Fibroblast of lung (primary cell): ENCODE results near the gene SPINK14.

Source experiments
- EZH2 ChIP-seq: IDR thresholded peaks from 2 replicates; pipeline ENCODE4 v1.5.1; 2012; ENCODE audit warnings: low read length, control low read depth, mild to moderate bottlenecking; ENCODE audit errors: missing control alignments
- TF ChIP-seq, protein P1 (sequence below), 2 donors: IDR thresholded peaks in 1 of 2; conservative IDR thresholded peaks in 1 of 2; 1 replicate in 1 of 2; 2 replicates in 1 of 2; pipeline ENCODE4 v1.5.1; 2011 to 2012; ENCODE audit warnings: low read length in 2 of 2, control low read depth in 1 of 2, inconsistent platforms in 1 of 2, low read depth in 1 of 2, mild to moderate bottlenecking in 1 of 2

DNA sequence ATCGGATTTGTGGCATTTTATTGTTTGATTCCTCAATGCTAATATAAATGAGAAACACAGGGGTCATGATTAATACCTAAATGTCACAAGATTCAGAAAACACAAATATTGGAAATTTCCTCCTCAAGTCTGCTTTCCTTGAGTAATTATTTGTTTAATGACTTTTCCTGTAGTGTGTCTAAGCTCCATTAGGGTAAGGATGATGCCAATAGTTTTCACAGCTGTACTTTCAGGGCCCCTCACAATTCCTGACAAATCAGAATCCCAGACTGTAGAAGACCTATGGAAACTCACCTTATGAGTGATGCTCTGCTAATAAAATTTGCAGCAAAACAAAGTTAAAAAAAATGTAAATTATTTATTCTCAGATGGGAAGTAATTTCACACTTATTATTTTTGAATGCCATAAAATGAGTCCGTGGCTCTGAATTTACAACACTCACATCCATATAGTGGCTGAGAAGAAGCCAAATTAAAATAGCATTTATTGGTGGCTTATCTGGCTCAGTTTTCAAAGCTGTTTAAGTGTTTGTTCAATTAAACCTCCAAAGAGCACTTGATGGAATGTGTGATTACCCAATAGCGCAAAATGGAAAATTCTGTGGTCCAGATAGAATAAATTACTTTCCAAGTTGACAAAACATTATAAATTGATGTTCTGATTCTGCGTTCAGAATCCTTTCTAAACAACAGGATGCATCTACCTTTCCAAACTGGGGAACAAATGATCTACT lies 1.6 kb upstream of the SPINK14 start:
- no peak for TF ChIP-seq EZH2
- TF ChIP-seq, protein P1, sequence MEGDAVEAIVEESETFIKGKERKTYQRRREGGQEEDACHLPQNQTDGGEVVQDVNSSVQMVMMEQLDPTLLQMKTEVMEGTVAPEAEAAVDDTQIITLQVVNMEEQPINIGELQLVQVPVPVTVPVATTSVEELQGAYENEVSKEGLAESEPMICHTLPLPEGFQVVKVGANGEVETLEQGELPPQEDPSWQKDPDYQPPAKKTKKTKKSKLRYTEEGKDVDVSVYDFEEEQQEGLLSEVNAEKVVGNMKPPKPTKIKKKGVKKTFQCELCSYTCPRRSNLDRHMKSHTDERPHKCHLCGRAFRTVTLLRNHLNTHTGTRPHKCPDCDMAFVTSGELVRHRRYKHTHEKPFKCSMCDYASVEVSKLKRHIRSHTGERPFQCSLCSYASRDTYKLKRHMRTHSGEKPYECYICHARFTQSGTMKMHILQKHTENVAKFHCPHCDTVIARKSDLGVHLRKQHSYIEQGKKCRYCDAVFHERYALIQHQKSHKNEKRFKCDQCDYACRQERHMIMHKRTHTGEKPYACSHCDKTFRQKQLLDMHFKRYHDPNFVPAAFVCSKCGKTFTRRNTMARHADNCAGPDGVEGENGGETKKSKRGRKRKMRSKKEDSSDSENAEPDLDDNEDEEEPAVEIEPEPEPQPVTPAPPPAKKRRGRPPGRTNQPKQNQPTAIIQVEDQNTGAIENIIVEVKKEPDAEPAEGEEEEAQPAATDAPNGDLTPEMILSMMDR (conservative IDR thresholded peaks at IDR 0.05 in 1 of 2, IDR thresholded peaks at IDR 0.05 in 1 of 2; ENCODE audit: low read depth in 1 of 2, low read length in 2 of 2), result no peak
